Activated B cell treated with CpG ODN at 0.5 μM for 24 hours (primary cell): ENCODE data around the gene EMX1. TPM values are rescaled to one million over a fixed set of nuclear protein-coding genes. Genes with fewer than 3 reads are reported as not detected.

ENCODE experiments used
- ATAC-seq: fragments of 200-7000 bp; cut with Tn5 transposase; one replicate; pipeline ENCODE4 v1.10.0; 2021; ENCODE audit warnings: low read depth, mild to moderate bottlenecking, moderate library complexity
- CTCF ChIA-PET: fragments of 350-600 bp; sonication (Branson Sonifier 250); formaldehyde crosslinking; loops from one replicate; lab custom pipeline; 2021; ENCODE audit warnings: antibody characterized with exemption; lab: Charles Lee
- POLR2A ChIA-PET: fragments of 350-600 bp; sonication (Branson Sonifier 250); formaldehyde crosslinking; loops from one replicate; lab custom pipeline; 2021; ENCODE audit warnings: antibody characterized with exemption; lab: Charles Lee
- DNase-seq: peaks from one replicate; pipeline ENCODE4 v3.0.0; 2022
- H3K27ac Mint-ChIP-seq: one replicate; pipeline ENCODE4 v1.8.0; 2020; ENCODE audit warnings: mixed read lengths
- H3K27me3 Mint-ChIP-seq: one replicate; pipeline ENCODE4 v1.8.0; 2021; ENCODE audit warnings: mixed read lengths
- H3K36me3 Mint-ChIP-seq: one replicate; pipeline ENCODE4 v1.8.0; 2021; ENCODE audit warnings: low read depth, mixed read lengths
- H3K4me1 Mint-ChIP-seq: one replicate; pipeline ENCODE4 v1.8.0; 2021; ENCODE audit warnings: mixed read lengths
- H3K4me3 Mint-ChIP-seq: one replicate; pipeline ENCODE4 v1.8.0; 2020; ENCODE audit warnings: mild to moderate bottlenecking, mixed read lengths
- H3K9me3 Mint-ChIP-seq: one replicate; pipeline ENCODE4 v1.8.0; 2020; ENCODE audit warnings: mixed read lengths
- CTCF ChIP-seq: fragments of 200-600 bp; IDR thresholded peaks from one replicate; pipeline ENCODE4 v1.8.0; 2022; ENCODE audit warnings: antibody characterized with exemption, mild to moderate bottlenecking
- intact Hi-C: fragments of 100-400 bp; cut with micrococcal nuclease; formaldehyde crosslinking; loops from one replicate; pipeline ENCODE4 v1.15.1; 2024
- total RNA-seq: library from RNA; stranded (reverse); gene quantifications from 2 replicates; pipeline ENCODE4 v1.2.3, GENCODE V29; 2022

EMX1 gene
- total RNA-seq, 1 donor from 2014 or later: 0.22 TPM

- DNase-seq (no peak), ATAC-seq (no peak)
- H3K4me1 Mint-ChIP-seq: peaks cover 10% of the 10 kb centered on the region
- no peak for TF ChIP-seq CTCF
- H3K4me3 Mint-ChIP-seq: no peak overlapping the region
- H3K27me3 Mint-ChIP-seq: peaks cover 47% of the 10 kb centered on the region
- ChIA-PET CTCF (interaction anchor here (1.5 kb wide), 1 partner anchor 253 kb away, joined by 3 read pairs; no protein-coding TSS in a partner anchor), POLR2A (no interaction called here)
- intact Hi-C loops: no loop called here
- H3K27ac Mint-ChIP-seq: no peak overlapping the region
- no peaks in the 10 kb centered on the region for H3K9me3 Mint-ChIP-seq
- no peaks in the 10 kb centered on the region for H3K36me3 Mint-ChIP-seq
Measured at GRCh38 chr2:72924353-72925240, 7.3 kb downstream of the EMX1 start.

GRCh38 chr2:72925328-72925943 lies 8.1 kb downstream of the EMX1 start:
- ChIA-PET POLR2A (no interaction called here), CTCF (interaction anchor here (1.5 kb wide), 2 partner anchors 66 to 252 kb away, joined by 3 to 4 read pairs; no protein-coding TSS in a partner anchor)
- Mint-ChIP-seq H3K9me3 (no peaks in the 10 kb centered on the region), H3K4me3 (no peak overlapping the region), H3K36me3 (no peaks in the 10 kb centered on the region), H3K4me1 (peaks cover 4% of the 10 kb centered on the region), H3K27ac (no peak overlapping the region), H3K27me3 (peaks cover 44% of the 10 kb centered on the region)
- intact Hi-C loops: no loop called here
- no peak for ATAC-seq
- DNase-seq: no peak
- TF ChIP-seq CTCF: no peak

GRCh38 chr2:72926368-72926767 lies 9.0 kb downstream of the EMX1 start:
- no peak for TF ChIP-seq CTCF
- POLR2A ChIA-PET: no interaction called here
- H3K4me1 Mint-ChIP-seq: peaks cover 2% of the 10 kb centered on the region

GRCh38 chr2:72926811-72927465 lies 9.6 kb downstream of the EMX1 start:
- intact Hi-C loops: no loop called here
- ChIA-PET POLR2A (no interaction called here), CTCF (interaction anchor here (0.8 kb wide), 1 partner anchor 34 kb away, joined by 3 read pairs; no protein-coding TSS in a partner anchor)
- Mint-ChIP-seq H3K4me1 (peaks cover 2% of the 10 kb centered on the region), H3K9me3 (no peaks in the 10 kb centered on the region), H3K27ac (no peak overlapping the region), H3K4me3 (no peak overlapping the region), H3K27me3 (peaks cover 36% of the 10 kb centered on the region), H3K36me3 (no peaks in the 10 kb centered on the region)
- no peak for TF ChIP-seq CTCF
- ATAC-seq (no peak), DNase-seq (no peak)

More at GRCh38 chr2:72926368-72926767, 9.0 kb downstream of the EMX1 start:
- Mint-ChIP-seq H3K4me3 (no peak overlapping the region), H3K27me3 (peaks cover 41% of the 10 kb centered on the region), H3K27ac (no peak overlapping the region), H3K36me3 (no peaks in the 10 kb centered on the region), H3K9me3 (no peaks in the 10 kb centered on the region)
- CTCF ChIA-PET: interaction anchor here (0.8 to 1.5 kb wide), 3 partner anchors 33 to 251 kb away, joined by 3 to 4 read pairs (median 3); no protein-coding TSS in a partner anchor
- ATAC-seq (no peak), DNase-seq (no peak)
- intact Hi-C loops: no loop called here
